ENCODE measurements around the gene IZUMO1. TPM values are rescaled to one million over a fixed set of nuclear protein-coding genes. Genes with fewer than 3 reads are reported as not detected.
"Not testable (repeated sequence)": the region's sequence is repeated elsewhere in the genome, so short reads cannot be mapped to it uniquely, and the experiment has no call there.

IZUMO1 gene
- total RNA-seq, 2 experiments from 2014 or later = not detected

DNA sequence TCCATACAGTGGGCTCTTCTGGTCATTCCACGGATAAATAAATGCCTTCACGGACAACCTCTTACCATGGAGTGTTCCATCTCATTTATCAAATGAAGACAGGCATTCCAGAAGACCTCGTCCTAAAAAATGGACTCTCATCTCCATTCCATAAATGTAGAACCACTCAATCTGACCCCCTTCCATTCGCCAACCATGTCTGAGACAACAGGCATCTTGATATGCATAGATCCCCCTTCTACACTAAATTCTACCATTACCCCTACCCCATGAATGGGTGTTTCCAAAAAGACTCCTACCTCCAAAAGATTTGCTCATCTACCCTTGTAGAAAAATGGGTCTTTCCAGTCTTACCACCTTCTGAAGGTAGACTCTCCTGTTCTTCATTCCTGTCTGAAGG is 15.3 kb downstream of the IZUMO1 start:
- H3K9me3 Mint-ChIP-seq (ENCODE audit: insufficient read depth) = peaks cover 4% of the 10 kb centered on the region
- DNase-seq = no peak
- CTCF ChIA-PET = no interaction called here
- H3K4me1 Mint-ChIP-seq (ENCODE audit: low read depth) = peaks cover 7% of the 10 kb centered on the region
- POLR2A ChIA-PET = no interaction called here
- no peak for ATAC-seq
- H3K4me3 Mint-ChIP-seq = no peak overlapping the region
- no peak overlapping the region for H3K27ac Mint-ChIP-seq
- peaks cover 15% of the 10 kb centered on the region for H3K36me3 Mint-ChIP-seq (ENCODE audit: low read depth)
- H3K27me3 Mint-ChIP-seq (ENCODE audit: low read depth) = peaks cover 11% of the 10 kb centered on the region

DNA sequence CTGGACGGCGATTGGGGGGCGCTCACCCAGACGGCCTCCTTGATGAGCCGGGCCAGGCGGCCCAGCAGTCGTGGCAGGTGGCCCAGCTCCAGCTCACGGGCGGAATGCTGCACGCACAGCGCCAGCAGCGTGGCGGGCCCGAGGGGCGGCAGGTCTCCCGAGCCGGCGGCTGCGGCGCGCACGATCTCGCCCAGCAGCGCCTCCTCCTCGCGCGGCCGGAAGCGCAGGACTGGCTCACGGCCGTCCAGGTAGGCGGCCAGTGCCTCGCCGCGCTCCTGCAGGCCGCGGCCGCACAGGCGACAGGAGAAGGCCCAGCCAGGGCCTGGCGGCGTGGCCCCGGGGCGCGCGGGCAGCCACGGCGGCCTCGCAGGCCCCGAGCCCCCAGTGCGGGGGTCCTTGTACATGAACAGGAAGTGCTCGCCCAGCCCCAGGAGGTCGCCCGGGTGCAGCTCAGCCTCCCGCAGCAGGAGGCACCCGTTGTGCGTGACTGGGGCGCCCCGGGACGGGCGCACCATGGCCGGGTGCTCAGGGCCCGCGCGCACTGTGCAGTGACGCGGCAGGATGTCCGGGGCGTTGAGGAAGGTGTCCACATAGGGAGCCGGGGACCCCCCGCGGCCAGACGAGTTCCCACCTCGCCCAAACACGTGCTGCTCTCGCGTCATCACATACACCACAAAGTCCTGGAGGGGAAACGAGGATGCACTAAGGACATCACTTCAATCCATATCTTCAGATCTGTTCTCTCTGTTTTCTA is 17.6 kb downstream of the IZUMO1 start:
- no peak for DNase-seq
- Mint-ChIP-seq H3K4me3 (no peak overlapping the region), H3K4me1 (ENCODE audit: low read depth) (peaks cover 24% of the 10 kb centered on the region), H3K27ac (no peak overlapping the region), H3K36me3 (ENCODE audit: low read depth) (peaks cover 28% of the 10 kb centered on the region), H3K9me3 (ENCODE audit: insufficient read depth) (peaks cover 16% of the 10 kb centered on the region), H3K27me3 (ENCODE audit: low read depth) (peaks cover 11% of the 10 kb centered on the region)
- ChIA-PET CTCF (no interaction called here), POLR2A (no interaction called here)
- no peak for ATAC-seq

DNA sequence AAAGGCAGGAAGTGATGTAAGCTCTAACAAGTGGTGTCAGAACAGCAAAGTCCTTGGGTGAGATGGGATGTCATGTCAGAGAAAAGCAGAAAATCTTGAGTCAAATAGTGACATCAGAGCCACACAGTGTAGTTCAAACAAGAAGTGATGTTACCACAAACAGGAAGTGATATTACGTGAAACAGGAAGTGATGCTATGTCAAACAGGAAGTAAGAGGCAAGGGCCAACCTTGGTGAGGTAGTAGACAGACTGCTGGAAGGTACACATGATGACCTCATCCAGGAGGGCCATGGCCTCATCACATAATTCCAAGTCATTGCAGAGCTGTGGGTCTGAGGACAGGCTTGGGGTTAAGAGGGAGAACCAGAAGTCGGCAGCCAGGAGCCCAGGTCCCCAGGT is 20.2 kb downstream of the IZUMO1 start:
- Mint-ChIP-seq H3K9me3 (ENCODE audit: insufficient read depth) (peaks cover 16% of the 10 kb centered on the region), H3K4me3 (peak overlapping the region; percentile 22), H3K36me3 (ENCODE audit: low read depth) (peaks cover 28% of the 10 kb centered on the region), H3K27me3 (ENCODE audit: low read depth) (peaks cover 4% of the 10 kb centered on the region), H3K27ac (peak overlapping the region; percentile 97), H3K4me1 (ENCODE audit: low read depth) (peaks cover 26% of the 10 kb centered on the region)
- DNase-seq (peak; percentile 66), ATAC-seq (peak; percentile 75)
- ChIA-PET CTCF (interaction anchor here (1.0 to 2.5 kb wide), 3 partner anchors 9 to 51 kb away, joined by 3 to 15 read pairs (median 9); no protein-coding TSS in a partner anchor), POLR2A (interaction anchor here (1.0 kb wide), 1 partner anchor 13 kb away, joined by 3 read pairs; no protein-coding TSS in a partner anchor)

DNA sequence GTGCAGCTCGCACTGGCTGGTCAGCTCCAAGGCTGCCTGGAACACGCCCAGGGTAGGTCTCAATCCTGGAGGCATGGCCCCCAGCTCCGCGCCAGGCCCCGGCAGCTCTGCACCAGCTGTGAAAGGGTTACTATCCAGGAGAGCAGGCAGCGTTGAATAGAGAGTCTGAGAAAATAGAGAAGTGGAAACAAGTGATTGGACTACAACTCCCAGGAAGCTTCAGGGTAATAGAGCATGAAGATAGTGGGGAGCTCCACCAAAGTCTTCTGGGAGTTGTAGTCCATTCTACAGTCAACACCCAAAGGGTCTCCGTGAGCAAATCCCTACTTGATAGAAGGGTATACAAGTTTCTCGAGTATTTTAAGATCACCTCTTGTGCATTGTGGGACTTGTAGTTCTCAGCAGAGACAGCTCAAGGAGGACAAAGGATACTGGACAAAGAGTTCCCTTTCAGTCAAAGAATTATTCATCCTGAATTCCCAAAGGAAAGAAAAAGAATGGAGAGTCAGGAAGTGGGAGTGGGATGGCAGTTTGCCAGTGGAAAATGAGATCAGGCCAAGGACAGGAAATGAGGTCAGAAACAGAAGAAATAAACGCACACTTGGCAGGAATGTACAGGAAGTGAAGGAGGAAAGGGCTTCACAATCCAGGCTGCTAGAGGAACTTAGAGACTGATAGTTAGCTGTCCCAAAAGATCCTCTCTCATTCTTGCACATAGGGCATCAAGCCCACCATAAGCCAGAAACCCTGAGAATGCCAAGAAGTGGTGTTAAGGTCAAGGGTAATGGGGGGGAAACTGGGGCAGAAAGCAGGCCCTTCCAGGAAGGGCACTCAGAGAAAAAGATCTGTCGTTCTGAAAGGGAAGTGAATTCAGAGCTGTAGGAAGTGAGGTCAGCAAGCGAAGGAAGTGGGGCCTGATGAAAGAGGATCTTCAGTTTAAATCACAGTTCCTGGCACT is 21.6 kb downstream of the IZUMO1 start:
- Mint-ChIP-seq H3K4me1 (ENCODE audit: low read depth) (peaks cover 39% of the 10 kb centered on the region), H3K36me3 (ENCODE audit: low read depth) (peaks cover 28% of the 10 kb centered on the region), H3K4me3 (peak overlapping the region; percentile 13), H3K27ac (peak overlapping the region; percentile 97), H3K27me3 (ENCODE audit: low read depth) (no peaks in the 10 kb centered on the region), H3K9me3 (ENCODE audit: insufficient read depth) (peaks cover 16% of the 10 kb centered on the region)
- peak; percentile 63 for DNase-seq
- ChIA-PET CTCF (interaction anchor here (0.6 to 2.5 kb wide), 11 partner anchors 8 to 412 kb away, joined by 3 to 15 read pairs (median 4); partner anchors contain the start of genes CA11 and RUVBL2), POLR2A (interaction anchor here (0.7 to 1.2 kb wide), 3 partner anchors 10 to 239 kb away, joined by 3 to 4 read pairs (median 3); no protein-coding TSS in a partner anchor)
- ATAC-seq = peak; percentile 28

DNA sequence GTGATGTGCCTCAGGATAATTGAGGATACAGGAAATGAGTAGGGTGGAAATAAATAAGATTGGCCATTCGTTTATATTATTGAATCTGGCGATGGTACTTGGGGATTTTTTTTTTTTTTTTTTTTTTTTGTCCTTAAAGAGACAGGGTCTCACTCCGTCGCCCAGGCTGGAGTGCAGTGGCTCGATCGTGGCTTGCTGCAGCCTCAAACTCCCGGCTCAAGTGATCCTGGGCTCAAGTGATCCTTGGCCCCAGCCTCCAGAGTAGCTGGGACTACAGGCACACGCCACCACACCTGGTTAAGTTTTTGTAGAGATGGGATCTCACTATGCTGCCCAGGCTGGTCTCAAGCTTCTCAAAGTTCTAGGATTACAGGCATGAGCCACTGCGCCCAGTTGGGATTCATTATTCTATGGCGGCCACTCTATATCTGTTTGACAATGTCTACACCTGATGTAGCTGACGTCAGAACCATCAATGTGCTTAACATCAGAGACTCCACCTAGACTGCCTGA is 24.5 kb downstream of the IZUMO1 start:
- Mint-ChIP-seq H3K36me3 (ENCODE audit: low read depth) (peaks cover 21% of the 10 kb centered on the region), H3K4me3 (no peak overlapping the region), H3K4me1 (ENCODE audit: low read depth) (peaks cover 40% of the 10 kb centered on the region), H3K9me3 (ENCODE audit: insufficient read depth) (peaks cover 16% of the 10 kb centered on the region), H3K27me3 (ENCODE audit: low read depth) (peaks cover 2% of the 10 kb centered on the region), H3K27ac (no peak overlapping the region)
- CTCF ChIA-PET = no interaction called here
- ATAC-seq (no peak), DNase-seq (no peak)
- POLR2A ChIA-PET = no interaction called here

DNA sequence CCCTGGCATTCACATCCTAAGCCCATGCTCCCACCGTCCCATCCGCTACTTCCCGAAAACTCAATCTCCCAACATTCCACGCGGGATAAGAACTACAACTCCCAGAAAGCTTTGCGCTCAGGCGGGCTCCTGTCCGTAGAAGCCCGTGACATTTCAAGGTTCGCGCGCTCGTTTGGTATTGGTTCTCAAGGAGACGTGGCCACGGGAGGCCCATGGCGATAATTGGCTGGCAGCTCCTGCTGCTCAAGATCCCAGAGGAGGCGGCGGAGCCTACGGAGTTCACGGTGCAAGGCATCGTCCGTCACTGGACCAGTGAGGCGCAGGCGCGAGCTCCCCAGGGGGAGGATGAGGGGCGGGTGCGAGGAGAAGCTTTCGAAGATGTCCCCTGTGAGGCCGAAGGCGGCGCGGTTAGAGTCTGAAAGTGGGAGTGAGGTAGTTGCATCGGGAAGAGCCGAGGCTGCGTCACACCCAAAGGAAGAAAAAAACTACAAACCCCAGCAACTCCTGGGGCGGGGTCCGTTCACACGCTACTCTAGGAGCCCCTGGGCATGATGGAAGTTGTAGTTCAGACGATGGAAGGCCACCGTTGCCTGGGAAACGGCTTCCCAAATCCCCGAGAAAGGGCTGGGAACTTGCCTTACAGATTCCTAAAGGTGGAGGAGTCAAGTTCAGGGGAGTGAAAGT is 26.0 kb downstream of the IZUMO1 start:
- Mint-ChIP-seq H3K27me3 (ENCODE audit: low read depth) (peaks cover 2% of the 10 kb centered on the region), H3K4me1 (ENCODE audit: low read depth) (peaks cover 28% of the 10 kb centered on the region), H3K36me3 (ENCODE audit: low read depth) (peaks cover 10% of the 10 kb centered on the region), H3K4me3 (peak overlapping the region; percentile 86), H3K27ac (peak overlapping the region; percentile 97), H3K9me3 (ENCODE audit: insufficient read depth) (peaks cover 8% of the 10 kb centered on the region)
- ChIA-PET CTCF (interaction anchor here (0.8 to 1.2 kb wide), 5 partner anchors 18 to 75 kb away, joined by 3 to 6 read pairs (median 4); partner anchors contain the start of gene CA11), POLR2A (interaction anchor here (0.6 to 1.6 kb wide), 2 partner anchors 18 to 399 kb away, joined by 3 to 6 read pairs; no protein-coding TSS in a partner anchor)
- DNase-seq = peak; percentile 97
- ATAC-seq = peak; percentile 97

DNA sequence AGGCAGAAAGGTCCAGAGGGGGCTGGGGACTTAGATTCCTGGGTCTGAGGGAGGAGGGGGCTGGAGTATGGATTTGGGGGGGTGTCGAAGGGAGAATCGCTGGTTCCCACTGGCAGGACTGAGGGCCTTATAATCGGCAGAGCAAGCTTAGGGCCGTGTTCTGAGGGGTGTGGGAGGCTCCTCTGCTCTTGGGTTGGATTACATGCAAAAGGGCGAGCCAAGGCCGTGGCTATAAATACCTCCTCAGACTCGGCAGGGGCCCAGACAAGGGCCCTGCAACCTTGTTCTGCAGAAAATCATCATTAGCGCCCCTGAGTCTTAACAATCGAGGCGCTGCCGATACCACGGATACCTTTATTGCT is 26.5 kb downstream of the IZUMO1 start:
- H3K4me3 Mint-ChIP-seq = peak overlapping the region; percentile 86
- ATAC-seq (peak; percentile 11), DNase-seq (no peak)
- POLR2A ChIA-PET = interaction anchor here (1.6 kb wide), 1 partner anchor 19 kb away, joined by 6 read pairs; no protein-coding TSS in a partner anchor
- peaks cover 6% of the 10 kb centered on the region for H3K36me3 Mint-ChIP-seq (ENCODE audit: low read depth)
- peak overlapping the region; percentile 97 for H3K27ac Mint-ChIP-seq
- CTCF ChIA-PET = interaction anchor here (0.8 to 1.2 kb wide), 5 partner anchors 18 to 75 kb away, joined by 3 to 6 read pairs (median 4); partner anchors contain the start of gene CA11
- peaks cover 2% of the 10 kb centered on the region for H3K27me3 Mint-ChIP-seq (ENCODE audit: low read depth)
- peaks cover 25% of the 10 kb centered on the region for H3K4me1 Mint-ChIP-seq (ENCODE audit: low read depth)
- peaks cover 4% of the 10 kb centered on the region for H3K9me3 Mint-ChIP-seq (ENCODE audit: insufficient read depth)

DNA sequence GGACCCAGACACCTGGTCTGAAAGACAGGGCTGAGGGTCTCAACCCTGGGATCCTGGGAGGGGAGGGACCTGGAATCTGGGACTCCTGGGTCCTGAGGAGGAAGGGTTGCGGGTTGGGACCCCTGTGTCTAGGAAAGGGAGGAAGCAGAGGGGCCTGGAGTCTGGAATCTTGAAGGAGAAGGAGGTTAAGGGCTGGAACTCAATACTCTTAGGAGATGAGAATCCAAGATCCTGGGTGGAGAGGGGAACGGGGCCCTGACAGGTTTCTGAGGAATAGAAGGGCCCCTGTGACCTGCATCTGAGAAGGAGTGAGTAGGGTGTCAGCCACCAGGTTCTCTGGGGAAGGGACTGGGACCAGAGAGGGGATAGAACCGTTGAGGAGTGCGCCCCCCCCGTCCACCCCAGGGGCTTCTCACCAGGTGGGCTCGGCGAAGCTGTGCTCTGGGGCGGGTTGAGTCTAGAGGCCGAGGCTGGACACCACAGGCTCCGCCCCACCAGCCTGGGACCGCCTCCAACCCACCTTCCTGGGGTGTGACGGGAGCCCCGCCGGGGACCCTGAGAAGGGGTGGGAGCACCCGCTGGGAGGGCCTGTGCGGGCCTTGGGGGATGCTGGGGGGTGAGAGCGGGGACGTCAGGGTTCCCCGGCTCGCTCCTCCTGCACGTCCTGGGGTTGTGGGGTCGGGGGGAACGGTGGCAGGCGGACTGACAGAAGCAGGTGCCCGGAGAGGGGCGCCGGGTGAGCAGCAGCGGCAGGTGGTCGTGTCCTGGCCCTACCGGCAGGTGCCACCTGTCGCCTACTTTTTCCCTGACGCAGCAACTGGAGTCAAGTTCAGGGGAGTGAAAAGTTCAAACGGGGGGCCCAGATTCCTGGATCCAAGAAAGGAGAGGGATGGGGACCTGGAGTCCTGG is 27.2 kb downstream of the IZUMO1 start, which contains the start of gene MAMSTR:
Gene MAMSTR (minus strand): TSS at position 463 of the 909 bp plus-strand sequence. CDS start 694 bp downstream, outside the sequence.
- Mint-ChIP-seq H3K9me3 (ENCODE audit: insufficient read depth) (no peaks in the 10 kb centered on the region), H3K4me3 (peak within 1 kb of the TSS; percentile 86), H3K4me1 (ENCODE audit: low read depth) (peaks cover 25% of the 10 kb centered on the region), H3K27ac (peak within 1 kb of the TSS; percentile 97), H3K36me3 (ENCODE audit: low read depth) (no peaks in the 10 kb centered on the region), H3K27me3 (ENCODE audit: low read depth) (peaks cover 2% of the 10 kb centered on the region)
- no peak for DNase-seq
- ChIA-PET POLR2A (no interaction called here), CTCF (no interaction called here)
- ATAC-seq = no peak

DNA sequence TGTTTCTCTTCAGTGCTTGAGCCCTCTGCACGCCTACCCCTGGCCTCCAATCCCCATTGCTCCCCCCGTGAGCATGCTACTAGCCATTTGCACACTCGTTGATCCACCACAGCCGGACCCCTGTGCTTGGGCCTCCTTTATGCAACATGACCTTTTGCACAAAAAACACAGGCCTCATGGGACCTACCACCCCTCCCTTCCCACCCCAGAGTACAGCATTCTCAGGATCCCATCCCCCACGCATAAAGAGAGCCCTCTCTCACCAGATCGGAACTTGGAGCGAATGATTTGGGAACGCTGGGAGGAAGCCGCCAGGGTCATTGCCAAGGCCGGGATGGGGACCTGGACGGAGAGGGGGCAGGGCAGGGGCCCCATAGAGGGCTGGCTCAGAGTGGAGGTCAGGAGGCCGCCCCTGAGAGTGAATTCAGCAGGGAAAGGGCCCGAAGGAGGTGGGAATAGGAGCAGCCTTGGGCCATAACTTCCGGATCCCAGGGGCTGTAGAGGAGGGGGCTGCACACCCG is 27.9 kb downstream of the IZUMO1 start:
- Mint-ChIP-seq H3K36me3 (ENCODE audit: low read depth) (no peaks in the 10 kb centered on the region), H3K27ac (no peak overlapping the region), H3K9me3 (ENCODE audit: insufficient read depth) (no peaks in the 10 kb centered on the region), H3K4me3 (no peak overlapping the region), H3K4me1 (ENCODE audit: low read depth) (peaks cover 28% of the 10 kb centered on the region), H3K27me3 (ENCODE audit: low read depth) (peaks cover 2% of the 10 kb centered on the region)
- ChIA-PET POLR2A (interaction anchor here (0.9 kb wide), 1 partner anchor 81 kb away, joined by 3 read pairs; no protein-coding TSS in a partner anchor), CTCF (no interaction called here)
- DNase-seq = no peak
- no peak for ATAC-seq

DNA sequence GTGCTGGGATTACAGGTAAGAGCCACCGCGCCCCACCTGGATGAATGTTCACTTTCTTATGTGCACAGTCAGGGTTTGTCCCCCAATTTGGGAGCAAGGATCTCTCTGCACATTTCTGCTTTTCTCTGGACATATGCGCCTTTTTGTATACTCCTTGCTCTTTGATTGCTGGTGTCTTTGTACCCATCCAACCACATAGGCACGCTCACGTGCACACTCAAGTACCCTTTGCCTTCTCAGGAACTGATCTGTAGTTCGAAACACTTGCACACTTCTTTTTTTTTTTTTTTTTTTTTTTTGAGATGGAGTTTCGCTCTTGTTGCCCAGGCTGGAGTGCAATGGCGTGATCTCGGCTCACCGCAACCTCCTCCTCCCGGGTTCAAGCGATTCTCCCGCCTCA is 28.6 kb downstream of the IZUMO1 start:
- H3K9me3 Mint-ChIP-seq (ENCODE audit: insufficient read depth); H3K27ac Mint-ChIP-seq; H3K4me3 Mint-ChIP-seq; CTCF ChIA-PET; H3K36me3 Mint-ChIP-seq (ENCODE audit: low read depth); H3K27me3 Mint-ChIP-seq (ENCODE audit: low read depth); DNase-seq; ATAC-seq: not testable (repeated sequence)
- POLR2A ChIA-PET = interaction anchor here (0.9 kb wide), 1 partner anchor 80 kb away, joined by 3 read pairs; no protein-coding TSS in a partner anchor
- peaks cover 30% of the 10 kb centered on the region for H3K4me1 Mint-ChIP-seq (ENCODE audit: low read depth)
